Aorta (tissue), 5 donors: ENCODE data around the gene GPR142. TPM values are rescaled to one million over a fixed set of nuclear protein-coding genes. Genes with fewer than 3 reads are reported as not detected.
A peak's percentile ranks its signal among the peaks of the same experiment; 100 is the strongest.

Source experiments
- ATAC-seq: fragments of 200-7000 bp; cut with Tn5 transposase; one replicate; pipeline ENCODE4 v1.9.1; 2022; ENCODE audit warnings: moderate library complexity; ENCODE audit not compliant: low FRiP score
- DNase-seq, 2 donors: peaks; one replicate each; pipeline ENCODE4 v3.0.0-alpha.2; 2020
- H3K27ac ChIP-seq, 2 donors: one replicate each; pipeline ENCODE4 v1.5.1; 2013; ENCODE audit warnings: low read length in 2 of 2, mild to moderate bottlenecking in 2 of 2, moderate library complexity in 2 of 2, control low read depth in 1 of 2, inconsistent platforms in 1 of 2, low read depth in 1 of 2
- H3K27me3 ChIP-seq, 2 donors: one replicate each; pipeline ENCODE4 v1.6.1; 2013; ENCODE audit warnings: control low read depth in 1 of 2, low read length in 1 of 2, mild to moderate bottlenecking in 1 of 2, moderate library complexity in 1 of 2; ENCODE audit not compliant: insufficient read depth in 2 of 2, control insufficient read depth in 1 of 2
- H3K36me3 ChIP-seq, 2 donors: one replicate each; pipeline ENCODE4 v1.6.1; 2013; ENCODE audit warnings: control low read depth in 1 of 2, low read length in 1 of 2, mild to moderate bottlenecking in 1 of 2; ENCODE audit not compliant: insufficient read depth in 2 of 2, control insufficient read depth in 1 of 2
- H3K4me1 ChIP-seq, 2 donors: one replicate each; pipeline ENCODE4 v1.6.1; 2013; ENCODE audit warnings: low read length in 2 of 2, control low read depth in 1 of 2, mild to moderate bottlenecking in 1 of 2, moderate library complexity in 1 of 2; ENCODE audit not compliant: insufficient read depth in 2 of 2, control insufficient read depth in 1 of 2
- H3K4me3 ChIP-seq, 2 donors: one replicate each; pipeline ENCODE4 v1.5.1; 2013; ENCODE audit warnings: low read length in 2 of 2, control low read depth in 1 of 2, mild to moderate bottlenecking in 1 of 2
- H3K9me3 ChIP-seq: one replicate; pipeline ENCODE4 v1.6.1; 2013; ENCODE audit warnings: mild to moderate bottlenecking, low read length; ENCODE audit not compliant: control insufficient read depth
- whole genome bisulfite sequencing, 2 donors: extraction: QIAGEN DNeasy Blood & Tissue Kit; methylation state at CpG; one replicate each; pipeline ENCODE4 v1.1.7; 2013; 5-methylcytosine and 5-hydroxymethylcytosine counted together
- intact Hi-C, 2 donors: fragments of 100-400 bp; cut with DNase I; formaldehyde crosslinking; loops; one replicate each; pipeline versions ENCODE4 v1.14.2 to v1.15.0; 2022
- long read RNA-seq, 2 donors: library from polyadenylated mRNA; unstranded; transcript quantifications; one replicate each; pipeline ENCODE4 v2.0.0, GENCODE V29; 2020 to 2021
- polyA plus RNA-seq, 2 donors: library from polyadenylated mRNA; stranded (reverse); fragments of 200-250 nt; gene quantifications; one replicate each; pipeline ENCODE4 v1.2.3, GENCODE V29; 2013
- total RNA-seq, 2 donors: library from RNA; stranded (reverse); fragmentation: NEBNext Ultra II Directional; extraction: Animal tissue kit (Norgen Biotek cat#: 25700); gene quantifications; one replicate each; pipeline ENCODE4 v1.2.1, GENCODE V29; 2021
- donor health status: healthy with polysubstance abuse.
- donor health status: Bipolar disorder and iron deficiency.
- donor health status: DM: no; HTN: no; CAD: no.
- donor health status: DM: no; HTN: no; CAD: no.
- donor health status: DM: yes; HTN: yes; CAD: no.

Gene GPR142, protein sequence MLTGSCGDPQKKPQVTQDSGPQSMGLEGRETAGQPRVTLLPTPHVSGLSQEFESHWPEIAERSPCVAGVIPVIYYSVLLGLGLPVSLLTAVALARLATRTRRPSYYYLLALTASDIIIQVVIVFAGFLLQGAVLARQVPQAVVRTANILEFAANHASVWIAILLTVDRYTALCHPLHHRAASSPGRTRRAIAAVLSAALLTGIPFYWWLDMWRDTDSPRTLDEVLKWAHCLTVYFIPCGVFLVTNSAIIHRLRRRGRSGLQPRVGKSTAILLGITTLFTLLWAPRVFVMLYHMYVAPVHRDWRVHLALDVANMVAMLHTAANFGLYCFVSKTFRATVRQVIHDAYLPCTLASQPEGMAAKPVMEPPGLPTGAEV
- total RNA-seq (1 to 10 TPM in 1 of 2 donors, not detected in 1; 2.1 TPM), polyA plus RNA-seq (not detected)
- long read RNA-seq, donor 1 = 0 reads
- long read RNA-seq, donor 2 = 0 reads

DNA sequence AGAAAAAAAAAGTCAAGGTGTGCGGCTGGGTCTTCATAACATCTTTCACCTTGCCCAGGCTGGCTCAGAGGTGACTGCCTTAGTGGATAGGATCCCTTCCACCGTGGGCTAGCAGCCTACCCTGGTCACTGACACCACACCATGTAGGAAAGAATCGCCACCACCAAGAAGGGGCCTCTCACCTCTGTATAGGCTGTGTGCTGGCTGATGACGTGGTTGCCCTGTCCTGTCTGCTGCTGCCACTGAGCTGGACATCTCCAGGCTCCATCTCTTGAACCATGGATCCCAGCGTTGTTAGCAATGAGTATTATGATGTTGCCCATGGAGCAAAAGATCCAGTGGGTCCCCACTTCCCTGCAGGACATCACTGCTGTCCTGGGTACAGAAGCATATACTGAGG lies at the start of gene GPR142:
GPR142 (plus strand) TSS at position 301 of the 400 bp plus-strand sequence. CDS start 2,035 bp downstream, outside the sequence.
- Histone ChIP-seq H3K36me3 (no peaks in the 10 kb centered on the region), H3K27me3 (no peaks in the 10 kb centered on the region), H3K4me3 (no peak within 1 kb of the TSS), H3K9me3 (no peaks in the 10 kb centered on the region), H3K27ac (no peak within 1 kb of the TSS), H3K4me1 (no peaks in the 10 kb centered on the region)
- intact Hi-C loops = loop anchor here (5.0 to 10.0 kb wide), 3 partner anchors 125 to 162 kb away; partner anchors contain the start of genes RPL38 (in 1 of the 2) and TTYH2 (in 1 of the 2)
- DNase-seq (no peak), ATAC-seq (no peak)
- WGBS, 2 donors = 85 to 88% methylated on average over 5 of the region's 5 CpGs

DNA sequence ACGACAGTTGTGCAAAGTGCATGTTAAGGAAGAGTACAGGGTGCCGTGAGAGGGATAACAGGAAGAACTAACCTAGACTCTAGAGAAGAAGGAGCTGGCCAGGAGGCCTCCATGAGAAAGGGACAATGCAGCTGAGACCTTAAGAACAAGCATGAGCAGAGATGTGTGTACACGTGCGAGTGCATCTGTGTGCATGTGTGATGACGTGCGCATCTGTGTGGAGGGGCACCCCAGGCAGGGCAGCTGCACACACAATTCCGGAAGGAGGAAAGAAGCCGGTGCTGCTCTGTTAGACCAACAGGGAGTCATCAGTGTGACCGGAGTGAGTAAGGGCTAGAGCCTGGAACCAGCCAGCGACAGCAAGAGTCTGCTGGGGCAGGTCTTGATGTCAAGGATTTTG lies 48.9 kb upstream of the GPR142 start:
- H3K27ac ChIP-seq = no peak overlapping the region
- H3K36me3 ChIP-seq = no peaks in the 10 kb centered on the region
- peaks cover 0 to 1% of the 10 kb centered on the region in 2 donors for H3K27me3 ChIP-seq
- H3K9me3 ChIP-seq = no peaks in the 10 kb centered on the region
- no peak for ATAC-seq
- intact Hi-C loops = no loop called here
- DNase-seq = no peak
- H3K4me3 ChIP-seq = no peak overlapping the region
- H3K4me1 ChIP-seq = no peaks in the 10 kb centered on the region
- WGBS, 2 donors = 89 to 90% methylated on average over 10 of the region's 10 CpGs

DNA sequence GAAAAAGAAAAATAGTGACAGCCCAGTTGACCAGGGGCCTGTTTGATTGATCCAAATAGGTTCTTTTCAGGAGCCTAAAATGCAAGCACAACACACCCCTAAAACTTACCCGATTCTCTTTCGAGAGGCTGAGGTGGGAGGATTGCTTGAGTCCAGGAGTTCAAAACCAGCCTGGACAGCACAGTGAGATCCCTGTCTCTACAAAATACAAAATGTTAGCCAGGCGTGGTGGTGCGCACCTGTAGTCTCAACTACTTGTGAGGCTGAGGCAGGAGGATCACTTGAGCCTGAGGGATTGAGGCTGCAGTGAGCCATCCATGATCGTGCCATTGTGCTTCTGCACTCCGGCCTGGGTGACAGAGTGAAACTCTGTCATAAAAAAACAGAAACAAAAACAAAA lies 42.8 kb upstream of the GPR142 start:
- 89 to 97% methylated on average over 6 of the region's 6 CpGs for WGBS, 2 donors
- intact Hi-C loops = no loop called here
- Histone ChIP-seq H3K36me3 (no peaks in the 10 kb centered on the region), H3K4me3 (no peak overlapping the region), H3K4me1 (no peaks in the 10 kb centered on the region), H3K27ac (no peak overlapping the region), H3K9me3 (no peaks in the 10 kb centered on the region), H3K27me3 (peaks cover 0 to 1% of the 10 kb centered on the region in 2 donors)
- DNase-seq (no peak), ATAC-seq (no peak)

DNA sequence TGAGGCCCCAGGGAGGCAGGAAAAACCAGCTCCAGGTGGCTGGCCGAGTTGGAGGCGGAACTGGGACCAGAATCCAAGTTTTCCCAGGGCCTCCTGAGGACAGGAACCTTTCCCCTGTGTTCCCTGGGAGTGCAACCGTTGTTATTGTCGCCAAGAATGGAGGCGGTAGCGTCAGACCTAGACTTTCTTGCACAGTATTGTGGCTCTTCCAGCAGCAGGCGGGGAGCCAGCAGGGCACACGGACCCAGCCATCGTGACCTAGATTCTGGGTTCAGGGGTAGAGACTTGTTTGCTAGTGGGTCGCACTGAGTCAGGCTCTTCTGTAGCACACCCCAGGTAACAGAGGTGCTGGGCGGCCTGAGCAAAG lies 41.9 kb upstream of the GPR142 start:
- Histone ChIP-seq H3K36me3 (no peaks in the 10 kb centered on the region), H3K4me1 (no peaks in the 10 kb centered on the region), H3K9me3 (no peaks in the 10 kb centered on the region), H3K27ac (no peak overlapping the region), H3K4me3 (no peak overlapping the region), H3K27me3 (peaks cover 0 to 1% of the 10 kb centered on the region in 2 donors)
- 18 to 19% methylated on average over 11 of the region's 11 CpGs for WGBS, 2 donors
- no peak for ATAC-seq
- no peak for DNase-seq
- intact Hi-C loops = no loop called here

DNA sequence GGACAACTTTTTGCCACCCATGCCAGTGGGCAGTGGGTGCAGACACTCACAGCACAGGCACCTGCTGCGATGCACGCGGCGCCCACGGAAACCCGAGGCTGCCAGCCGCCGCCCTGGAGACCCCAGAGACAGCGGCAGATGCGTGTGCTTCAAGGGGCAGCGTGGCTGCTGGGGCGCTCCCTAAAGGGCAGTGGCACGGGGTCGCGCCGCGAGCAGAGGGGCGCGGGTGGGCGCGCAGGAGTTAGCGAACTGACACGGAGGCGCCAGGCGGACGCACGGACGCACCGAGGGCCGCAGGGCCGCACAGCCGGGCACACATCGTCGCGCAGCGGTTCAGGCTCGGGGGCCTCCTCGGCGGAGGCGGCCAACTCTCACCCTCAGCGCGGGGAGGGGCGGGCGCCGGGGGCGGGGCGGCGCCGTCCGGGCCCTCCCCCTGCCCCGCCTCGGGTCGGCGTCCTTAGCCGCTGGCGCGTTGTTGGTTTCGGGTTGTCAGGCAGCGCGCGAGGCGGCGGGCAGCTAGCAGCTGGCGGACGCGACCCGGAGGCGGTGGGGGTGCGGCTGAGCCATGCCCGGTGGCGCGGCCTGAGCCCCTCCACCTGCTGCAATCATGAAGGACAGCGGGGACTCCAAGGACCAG lies 41.4 kb upstream of the GPR142 start, which contains the start of gene KIF19:
KIF19 (plus strand) TSS at position 484 of the 637 bp plus-strand sequence; CDS start at position 608, 124 bp downstream.
- no peak within 1 kb of the TSS for H3K4me3 ChIP-seq

DNA sequence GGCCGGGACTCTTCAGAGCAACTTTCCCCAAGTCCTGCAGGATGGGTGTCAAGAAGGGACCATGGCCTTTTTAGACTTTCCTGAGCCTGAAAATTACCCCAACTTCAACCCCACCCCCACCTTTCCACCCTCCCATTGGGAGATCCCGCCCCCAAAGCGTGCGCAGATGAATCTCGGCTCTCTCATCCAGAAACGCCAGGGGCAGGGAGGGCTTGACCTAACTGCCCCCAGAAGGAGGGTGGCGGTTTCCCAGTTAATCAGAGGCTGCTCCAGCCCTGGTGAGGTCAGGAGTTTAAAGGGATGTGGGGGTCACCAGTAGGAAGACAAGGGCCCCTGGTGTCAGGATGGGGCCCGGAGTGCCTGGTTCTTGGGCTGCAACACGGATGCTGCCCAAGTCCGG lies 40.8 kb upstream of the GPR142 start:
- WGBS, 2 donors = 20 to 31% methylated on average over 10 of the region's 10 CpGs
- DNase-seq = no peak
- Histone ChIP-seq H3K4me1 (no peaks in the 10 kb centered on the region), H3K27ac (no peak overlapping the region), H3K27me3 (peaks cover 0 to 1% of the 10 kb centered on the region in 2 donors), H3K36me3 (no peaks in the 10 kb centered on the region), H3K4me3 (no peak overlapping the region), H3K9me3 (no peaks in the 10 kb centered on the region)
- intact Hi-C loops = no loop called here
- no peak for ATAC-seq

More for the DNA sequence above, 41.4 kb upstream of the GPR142 start, which contains the start of gene KIF19:
- peak in 1 of 2 donors; percentile 79 for DNase-seq
- H3K4me1 ChIP-seq = no peaks in the 10 kb centered on the region
- H3K27ac ChIP-seq = no peak within 1 kb of the TSS
- peaks cover 0 to 1% of the 10 kb centered on the region in 2 donors for H3K27me3 ChIP-seq
- WGBS, 2 donors = 3% methylated on average over 50 to 73 of the region's 73 CpGs
- H3K9me3 ChIP-seq = no peaks in the 10 kb centered on the region
- no peaks in the 10 kb centered on the region for H3K36me3 ChIP-seq
- ATAC-seq = peak; percentile 45
- intact Hi-C loops = no loop called here

DNA sequence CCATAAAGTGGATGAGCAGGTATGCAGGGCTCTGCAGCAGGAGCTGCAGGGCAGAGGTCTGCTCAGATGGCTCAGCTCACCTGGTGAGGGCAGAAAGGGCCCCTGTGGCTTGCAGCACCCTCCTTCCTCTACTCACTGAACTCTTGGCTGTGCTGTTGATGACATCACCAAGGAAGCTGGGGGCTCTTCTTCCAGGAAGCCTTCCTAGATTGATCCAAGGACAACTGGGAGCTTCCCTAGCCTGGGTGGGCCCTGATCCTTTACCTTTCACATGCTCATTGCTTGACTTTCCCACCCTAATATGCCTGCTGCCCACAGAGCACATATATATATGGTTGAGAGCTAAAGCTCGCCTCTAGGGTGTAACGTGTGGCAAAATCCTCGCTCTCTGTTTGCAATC lies 38.8 kb upstream of the GPR142 start:
- H3K36me3 ChIP-seq = no peaks in the 10 kb centered on the region
- 92% methylated on average over 3 of the region's 3 CpGs for WGBS, 2 donors
- ATAC-seq (no peak), DNase-seq (no peak)
- no peak overlapping the region for H3K27ac ChIP-seq
- no peaks in the 10 kb centered on the region for H3K27me3 ChIP-seq
- intact Hi-C loops = no loop called here
- H3K9me3 ChIP-seq = no peaks in the 10 kb centered on the region
- no peaks in the 10 kb centered on the region for H3K4me1 ChIP-seq
- no peak overlapping the region for H3K4me3 ChIP-seq

DNA sequence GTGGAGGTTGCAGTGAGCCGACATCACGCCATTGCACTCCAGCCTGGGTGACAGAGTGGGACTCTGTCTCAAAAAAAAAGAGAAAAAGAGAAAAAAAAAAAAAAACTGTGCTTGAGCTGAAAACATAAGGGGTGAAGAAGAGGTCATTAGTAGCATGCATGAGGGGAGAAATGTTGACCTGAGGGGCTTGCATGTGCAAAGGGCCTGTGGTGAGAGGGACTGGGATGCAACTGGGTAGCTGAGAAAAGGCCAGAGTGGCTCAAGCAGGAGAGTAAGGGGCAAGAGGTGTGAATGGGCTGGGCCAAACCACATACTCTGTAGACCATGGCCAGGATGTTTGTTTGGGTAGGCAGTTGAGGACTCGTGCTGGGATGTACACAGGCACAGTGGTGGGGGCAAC lies 37.9 kb upstream of the GPR142 start:
- Histone ChIP-seq H3K9me3 (peaks cover 2% of the 10 kb centered on the region), H3K4me1 (no peaks in the 10 kb centered on the region), H3K36me3 (no peaks in the 10 kb centered on the region), H3K27me3 (no peaks in the 10 kb centered on the region), H3K4me3 (no peak overlapping the region), H3K27ac (no peak overlapping the region)
- DNase-seq = no peak
- WGBS, 2 donors = 86 to 88% methylated on average over 3 of the region's 3 CpGs
- intact Hi-C loops = no loop called here
- ATAC-seq = no peak
